ENCODE results near the gene MXD3.

GRCh38 chr5:177265395-177265794, 46.3 kb downstream of the MXD3 start:
- TF ChIP-seq CTCF (IDR thresholded peaks at IDR 0.05 in 4 of 5, conservative IDR thresholded peaks at IDR 0.05 in 1 of 5) (no peak), POLR2A (IDR thresholded peaks at IDR 0.05) (no peak)

All from gastrocnemius medialis (tissue), 4 donors.